Small intestine (tissue), 7 donors: ENCODE data around the gene NUCB1. TPM values are rescaled to one million over a fixed set of nuclear protein-coding genes. Genes with fewer than 3 reads are reported as not detected.
A peak's percentile ranks its signal among the peaks of the same experiment; 100 is the strongest.

Experiments
- DNase-seq, 2 donors: peaks; one replicate each; pipeline versions ENCODE4 v3.0.0 to v3.0.0-alpha.2; 2013
- FAIRE-seq: peaks from 2 replicates; lab custom pipeline; 2012; peaks lifted over from hg19 to GRCh38; lab: Jason Lieb, UNC
- H3K27ac ChIP-seq, 3 donors: one replicate each; pipeline ENCODE4 v1.5.1; 2013; ENCODE audit warnings: low read length in 2 of 3, mild to moderate bottlenecking in 2 of 3, control low read depth in 1 of 3, inconsistent platforms in 1 of 3, low read depth in 1 of 3, moderate library complexity in 1 of 3
- H3K27me3 ChIP-seq, 3 donors: one replicate each; pipeline ENCODE4 v1.6.1; 2013; ENCODE audit warnings: low read length in 3 of 3, inconsistent platforms in 1 of 3; ENCODE audit not compliant: control insufficient read depth in 3 of 3, insufficient read depth in 3 of 3
- H3K36me3 ChIP-seq, 3 donors: one replicate each; pipeline ENCODE4 v1.6.1; 2013; ENCODE audit warnings: low read length in 3 of 3, inconsistent platforms in 1 of 3, low read depth in 1 of 3, mild to moderate bottlenecking in 1 of 3, moderate library complexity in 1 of 3; ENCODE audit not compliant: control insufficient read depth in 3 of 3, insufficient read depth in 2 of 3
- H3K4me1 ChIP-seq, 3 donors: one replicate each; pipeline ENCODE4 v1.6.1; 2013; ENCODE audit warnings: low read length in 2 of 3, inconsistent platforms in 1 of 3, low read depth in 1 of 3, mild to moderate bottlenecking in 1 of 3, moderate library complexity in 1 of 3; ENCODE audit not compliant: control insufficient read depth in 3 of 3, insufficient read depth in 2 of 3
- H3K4me3 ChIP-seq, 3 donors: one replicate each; pipeline ENCODE4 v1.5.1; 2013; ENCODE audit warnings: low read length in 3 of 3, control low read depth in 1 of 3, inconsistent platforms in 1 of 3, low read depth in 1 of 3, mild to moderate bottlenecking in 1 of 3, moderate library complexity in 1 of 3
- H3K9me3 ChIP-seq, 2 donors: one replicate each; pipeline ENCODE4 v1.6.1; 2013; ENCODE audit warnings: low read depth in 1 of 2, low read length in 1 of 2; ENCODE audit not compliant: control insufficient read depth in 2 of 2, insufficient read depth in 1 of 2
- WGBS, 3 donors: extraction: QIAGEN DNeasy Blood & Tissue Kit; methylation state at CpG; one replicate each; pipeline ENCODE4 v1.1.7; 2013; 5-methylcytosine and 5-hydroxymethylcytosine counted together
- polyA plus RNA-seq, 4 donors: library from polyadenylated mRNA; stranded (reverse) in 3 of 4; unstranded in 1 of 4; fragments of 200-250 nt in 3 of 4; fragments of 120-200 nt in 1 of 4; gene quantifications; one replicate each; pipeline versions ENCODE4 v1.2.1 to v1.2.3, GENCODE V29; 2013
- donor health status: healthy with polysubstance abuse.
- donor health status: control.
- donor health status: control.
- donor health status: Bipolar disorder and iron deficiency.
- donor health status: healthy.

The NUCB1 gene
- polyA plus RNA-seq, 4 donors, result 102 to 359 (median 228) TPM

DNA sequence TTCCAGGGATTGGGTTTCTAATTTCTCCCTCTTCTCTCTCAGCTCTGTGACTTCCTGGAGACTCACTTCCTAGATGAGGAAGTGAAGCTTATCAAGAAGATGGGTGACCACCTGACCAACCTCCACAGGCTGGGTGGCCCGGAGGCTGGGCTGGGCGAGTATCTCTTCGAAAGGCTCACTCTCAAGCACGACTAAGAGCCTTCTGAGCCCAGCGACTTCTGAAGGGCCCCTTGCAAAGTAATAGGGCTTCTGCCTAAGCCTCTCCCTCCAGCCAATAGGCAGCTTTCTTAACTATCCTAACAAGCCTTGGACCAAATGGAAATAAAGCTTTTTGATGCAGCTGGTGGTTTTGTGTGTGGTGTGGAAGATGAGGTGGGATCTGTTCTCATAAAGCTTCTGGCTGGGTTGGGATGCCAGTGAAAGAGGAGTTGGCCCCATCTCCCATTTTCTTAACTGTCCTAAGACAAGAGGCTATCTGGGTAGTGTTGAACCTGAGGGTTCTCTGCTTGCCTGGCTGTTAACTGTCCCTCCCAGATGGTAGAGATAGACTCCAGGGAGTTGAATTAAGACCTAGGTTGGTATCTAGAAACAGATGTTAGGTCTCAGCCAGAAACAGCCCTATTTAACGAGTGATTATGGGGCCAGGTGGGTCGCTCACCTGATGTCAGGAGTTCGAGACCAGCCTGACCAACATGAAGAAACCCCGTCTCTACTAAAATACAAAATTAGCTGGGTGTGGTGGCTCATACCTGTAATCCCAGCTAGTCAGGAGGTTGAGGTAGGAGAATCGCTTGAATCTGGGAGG, 66.6 kb downstream of the NUCB1 start:
- Histone ChIP-seq H3K27ac (peak overlapping the region; percentile 79 to 92 (median 87)), H3K36me3 (peaks cover 3 to 65% (median 4%) of the 10 kb centered on the region in 3 donors), H3K4me3 (peak overlapping the region; percentile 59 to 73 (median 65)), H3K27me3 (no peaks in the 10 kb centered on the region), H3K9me3 (no peaks in the 10 kb centered on the region), H3K4me1 (peaks cover 0 to 32% (median 14%) of the 10 kb centered on the region in 3 donors)
- FAIRE-seq (no peak), DNase-seq (peak in 1 of 2 donors; percentile 49)
- 53 to 64% (median 62%) methylated on average over 10 of the region's 10 CpGs for WGBS, 3 donors

DNA sequence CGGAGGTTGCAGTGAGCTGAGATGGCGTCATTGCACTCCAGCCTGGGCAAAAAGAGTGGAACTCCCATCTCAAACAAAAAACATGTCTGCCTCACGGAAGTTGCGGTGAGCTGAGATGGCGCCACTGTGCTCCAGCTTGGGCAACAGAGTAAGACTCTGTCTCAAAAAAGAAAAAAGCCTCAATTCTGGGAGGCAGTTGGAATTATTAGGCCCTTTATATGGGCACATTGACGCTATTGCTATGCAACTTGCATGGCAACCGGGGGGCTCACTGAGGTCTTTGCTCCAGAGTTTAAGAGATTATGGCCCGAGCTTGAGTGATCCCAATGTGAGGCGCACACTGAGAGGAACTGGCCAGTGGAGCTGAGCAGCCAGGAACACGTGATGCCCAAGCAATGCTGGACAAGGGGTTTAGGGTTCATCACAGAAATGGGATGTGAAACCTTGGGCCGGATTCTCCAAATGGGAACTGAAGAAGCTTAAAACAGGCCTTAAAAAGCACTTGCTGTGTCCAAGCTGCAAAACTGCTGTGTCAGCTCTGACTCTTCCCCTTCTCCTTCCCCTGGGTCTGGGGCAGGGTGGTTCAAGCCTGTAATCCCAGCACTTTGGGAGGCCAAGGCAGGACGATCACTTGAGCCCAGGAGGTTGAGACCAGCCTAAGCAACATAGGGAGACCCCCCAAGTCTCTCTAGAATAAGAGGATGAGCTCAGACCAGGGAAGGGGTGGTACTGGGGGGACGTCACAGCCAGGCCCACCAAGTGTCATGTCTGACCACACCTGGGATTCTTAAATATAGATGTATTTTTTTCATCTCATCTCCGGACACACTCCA, 67.5 kb downstream of the NUCB1 start:
- H3K4me3 ChIP-seq, result peak overlapping the region in 1 of 3 donors; percentile 73
- H3K36me3 ChIP-seq, result peaks cover 3 to 70% (median 4%) of the 10 kb centered on the region in 3 donors
- 75 to 80% (median 77%) methylated on average over 14 of the region's 14 CpGs for WGBS, 3 donors
- H3K4me1 ChIP-seq, result peaks cover 0 to 23% (median 14%) of the 10 kb centered on the region in 3 donors
- no peaks in the 10 kb centered on the region for H3K9me3 ChIP-seq
- FAIRE-seq, result no peak
- peak overlapping the region; percentile 4 to 79 (median 39) for H3K27ac ChIP-seq
- peak in 1 of 2 donors; percentile 80 for DNase-seq
- H3K27me3 ChIP-seq, result no peaks in the 10 kb centered on the region

DNA sequence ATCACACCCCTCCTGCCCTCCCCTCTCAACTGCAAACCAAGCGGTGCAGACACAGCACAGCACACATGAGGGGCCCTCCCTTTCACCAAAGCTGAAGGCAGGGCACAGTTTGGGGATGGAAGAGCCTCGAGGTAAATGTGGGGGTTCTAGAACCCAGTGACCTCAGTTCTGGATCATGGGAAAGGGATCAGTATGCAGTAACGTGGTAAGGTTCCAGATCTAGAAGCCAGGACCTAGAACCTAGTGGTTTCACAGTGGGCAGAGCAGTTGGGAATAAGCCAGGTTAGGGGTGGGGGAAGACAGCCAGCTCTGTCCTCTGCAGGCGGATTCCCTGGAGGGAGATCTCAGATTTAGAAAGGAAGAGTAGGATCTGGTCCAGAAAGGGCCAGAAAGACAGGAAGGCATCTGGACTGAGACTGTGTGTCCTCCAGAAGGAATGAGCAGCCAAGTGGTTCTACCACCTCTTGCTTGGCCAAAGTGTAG, 68.1 kb downstream of the NUCB1 start:
- Histone ChIP-seq H3K9me3 (no peaks in the 10 kb centered on the region), H3K4me1 (peaks cover 0 to 21% (median 10%) of the 10 kb centered on the region in 3 donors), H3K27ac (peak overlapping the region in 1 of 3 donors; percentile 79), H3K4me3 (no peak overlapping the region), H3K27me3 (no peaks in the 10 kb centered on the region), H3K36me3 (peaks cover 3 to 76% (median 4%) of the 10 kb centered on the region in 3 donors)
- peak in 1 of 2 donors; percentile 51 for DNase-seq
- FAIRE-seq, result no peak
- 59 to 72% (median 67%) methylated on average over 4 of the region's 4 CpGs for WGBS, 3 donors

DNA sequence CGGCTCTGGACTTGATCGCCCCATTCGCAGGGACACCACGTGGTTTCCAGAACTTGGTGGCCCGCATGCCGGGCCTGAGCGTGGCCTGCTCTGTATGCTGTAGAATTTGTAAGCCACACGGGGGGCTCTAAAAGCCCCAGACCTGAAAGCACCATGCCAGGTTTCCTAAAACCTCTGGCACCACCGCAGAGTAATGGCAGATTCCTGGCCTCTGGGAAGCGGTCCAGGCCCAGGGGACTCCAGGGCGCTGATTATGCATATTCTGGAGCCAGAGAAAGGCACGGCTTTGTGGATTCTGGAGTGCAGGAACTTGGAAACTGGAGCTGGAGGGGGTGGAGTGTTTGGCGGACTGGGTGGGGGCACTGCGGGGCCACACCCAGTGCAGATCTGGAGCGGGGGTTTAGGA, 68.7 kb downstream of the NUCB1 start:
- peaks cover 3 to 82% (median 4%) of the 10 kb centered on the region in 3 donors for H3K36me3 ChIP-seq
- WGBS, 3 donors, result 85 to 89% (median 89%) methylated on average over 15 of the region's 15 CpGs
- DNase-seq (no peak), FAIRE-seq (no peak)
- H3K9me3 ChIP-seq, result no peaks in the 10 kb centered on the region
- no peak overlapping the region for H3K27ac ChIP-seq
- peaks cover 0 to 16% (median 6%) of the 10 kb centered on the region in 3 donors for H3K4me1 ChIP-seq
- no peaks in the 10 kb centered on the region for H3K27me3 ChIP-seq
- no peak overlapping the region for H3K4me3 ChIP-seq

DNA sequence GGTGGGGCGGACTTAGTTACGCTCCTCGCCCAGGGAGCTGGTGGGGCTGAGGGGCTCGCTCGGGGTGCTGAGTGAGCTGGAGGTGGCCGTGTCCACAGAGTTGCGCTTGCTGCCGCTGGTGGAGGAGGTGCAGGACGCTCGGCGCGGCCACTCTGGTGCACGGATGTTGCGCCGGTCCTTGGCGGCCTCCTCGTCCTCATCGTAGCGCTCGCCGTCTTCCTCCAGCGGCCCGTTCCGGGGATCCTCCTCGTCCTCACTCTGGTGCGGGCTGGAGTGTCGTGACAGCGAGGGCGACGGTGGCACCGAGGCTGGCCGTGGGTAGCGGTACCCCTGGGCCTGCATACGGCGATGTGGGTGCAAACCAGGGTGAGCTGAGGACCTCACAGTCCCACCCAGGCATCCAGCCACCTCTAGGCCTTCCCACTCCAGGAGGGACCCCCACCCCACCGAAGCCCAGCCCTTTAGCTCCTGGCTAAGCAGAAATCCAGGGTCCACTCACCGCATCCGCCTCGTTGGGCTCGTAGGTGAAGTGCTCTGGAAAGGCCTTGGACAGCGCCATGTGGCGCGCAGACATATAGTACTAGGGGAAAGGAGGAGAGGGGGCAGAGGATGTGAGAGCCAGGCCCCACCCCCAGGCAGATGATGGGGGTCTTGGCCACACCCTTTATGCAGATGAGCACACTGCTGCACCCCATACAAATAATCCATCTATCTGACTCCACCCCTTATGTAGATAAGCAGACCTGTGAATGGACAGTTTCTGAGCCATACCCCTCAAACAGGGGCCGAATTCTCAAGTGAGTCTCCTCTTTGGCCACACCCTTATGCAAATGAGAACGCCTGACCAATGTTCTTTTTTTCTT, 69.4 kb downstream of the NUCB1 start:
- DNase-seq (no peak), FAIRE-seq (no peak)
- 93 to 95% (median 94%) methylated on average over 38 to 45 of the region's 45 CpGs for WGBS, 3 donors
- H3K4me1 ChIP-seq, result peaks cover 0 to 9% (median 2%) of the 10 kb centered on the region in 3 donors
- no peaks in the 10 kb centered on the region for H3K9me3 ChIP-seq
- no peaks in the 10 kb centered on the region for H3K27me3 ChIP-seq
- peaks cover 3 to 89% (median 4%) of the 10 kb centered on the region in 3 donors for H3K36me3 ChIP-seq
- no peak overlapping the region for H3K4me3 ChIP-seq
- H3K27ac ChIP-seq, result no peak overlapping the region

DNA sequence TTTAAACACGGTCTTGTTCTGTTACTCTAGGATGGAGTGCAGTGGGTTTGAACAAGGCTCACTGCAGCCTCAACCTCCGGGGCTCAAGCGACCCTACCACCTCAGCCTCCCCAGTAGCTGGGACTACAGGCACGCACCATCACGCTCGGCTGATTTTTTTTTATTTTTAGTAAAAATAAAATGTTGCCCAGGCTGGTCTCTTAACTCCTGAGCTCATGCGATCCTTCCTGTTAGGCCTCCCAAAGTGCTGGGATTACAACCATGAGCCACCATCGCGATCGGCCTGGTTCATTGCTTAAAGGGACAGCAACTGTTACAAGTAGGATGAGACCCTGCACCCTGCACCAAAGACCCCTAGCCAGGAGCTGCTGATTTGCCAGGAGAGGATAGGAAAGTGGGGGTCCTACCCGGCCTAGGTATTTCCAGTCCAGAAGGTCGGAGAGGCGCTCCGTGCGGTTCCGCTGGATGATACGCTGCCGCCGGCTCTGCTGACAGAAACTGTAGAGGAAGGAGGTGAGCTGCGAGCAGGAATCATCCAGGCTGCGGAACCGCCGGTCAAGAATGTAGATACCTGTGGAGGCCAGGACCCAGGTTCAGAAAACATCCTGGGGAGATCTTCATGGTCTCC, 70.1 kb downstream of the NUCB1 start:
- 88 to 92% (median 91%) methylated on average over 23 of the region's 23 CpGs for WGBS, 3 donors
- Histone ChIP-seq H3K36me3 (peaks cover 3 to 94% (median 4%) of the 10 kb centered on the region in 3 donors), H3K4me3 (no peak overlapping the region), H3K4me1 (peaks cover 0 to 6% (median 0%) of the 10 kb centered on the region in 3 donors), H3K27ac (no peak overlapping the region), H3K27me3 (no peaks in the 10 kb centered on the region), H3K9me3 (no peaks in the 10 kb centered on the region)
- FAIRE-seq (no peak), DNase-seq (no peak)

DNA sequence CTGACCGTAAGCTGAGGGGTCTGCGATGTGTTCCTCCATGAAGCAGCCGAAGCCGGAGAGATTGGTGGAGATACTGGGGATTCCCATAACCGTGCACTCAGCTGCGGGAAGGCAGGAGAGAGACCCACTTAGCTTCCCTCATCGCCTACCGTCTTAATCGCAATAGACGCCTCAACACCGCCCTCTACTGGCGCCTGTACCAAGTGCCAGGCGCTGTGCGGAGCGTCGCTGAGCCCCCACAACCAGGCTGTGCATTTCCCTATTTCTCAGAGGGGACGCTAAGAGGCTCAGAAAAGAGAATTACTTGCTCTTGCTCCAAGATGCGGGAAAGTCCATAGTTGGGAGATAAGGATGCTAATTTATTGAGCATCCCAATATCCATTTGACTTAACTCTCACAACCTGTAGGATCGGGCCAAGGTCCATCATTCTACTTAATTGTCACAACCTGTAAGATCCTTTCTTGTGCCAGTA, 70.8 kb downstream of the NUCB1 start:
- WGBS, 3 donors, result 15 to 19% (median 15%) methylated on average over 19 of the region's 19 CpGs
- Histone ChIP-seq H3K4me3 (no peak overlapping the region), H3K9me3 (no peaks in the 10 kb centered on the region), H3K36me3 (peaks cover 3 to 89% (median 4%) of the 10 kb centered on the region in 3 donors), H3K27me3 (no peaks in the 10 kb centered on the region), H3K4me1 (peaks cover 0 to 6% (median 0%) of the 10 kb centered on the region in 3 donors), H3K27ac (no peak overlapping the region)
- DNase-seq (peak; percentile 77 to 91), FAIRE-seq (no peak)
